Liver (tissue), 9 donors: ENCODE results near the gene PROK1. TPM values are rescaled to one million over a fixed set of nuclear protein-coding genes. Genes with fewer than 3 reads are reported as not detected.

Experiments
- DNase-seq: peaks from one replicate; pipeline ENCODE4 v3.0.0-alpha.2; 2017; ENCODE audit warnings: low spot score
- H3K27ac ChIP-seq, 2 donors: one replicate each; pipeline ENCODE4 v1.7.0; 2013; ENCODE audit warnings: inconsistent platforms in 2 of 2, low read length in 2 of 2, control low read depth in 1 of 2, low read depth in 1 of 2, mild to moderate bottlenecking in 1 of 2
- H3K27me3 ChIP-seq, 4 donors: one replicate each; pipeline versions ENCODE4 v1.6.1 to v1.7.0; 2013; ENCODE audit warnings: low read length in 3 of 4, inconsistent platforms in 1 of 4, mild to moderate bottlenecking in 1 of 4, moderate library complexity in 1 of 4; ENCODE audit not compliant: control insufficient read depth in 4 of 4, insufficient read depth in 4 of 4
- H3K36me3 ChIP-seq, 4 donors: one replicate each; pipeline versions ENCODE4 v1.6.1 to v1.7.0; 2013; ENCODE audit warnings: low read length in 3 of 4, mild to moderate bottlenecking in 3 of 4, low read depth in 1 of 4, moderate library complexity in 1 of 4; ENCODE audit not compliant: control insufficient read depth in 4 of 4, insufficient read depth in 3 of 4
- H3K4me1 ChIP-seq, 4 donors: one replicate each; pipeline versions ENCODE4 v1.6.1 to v1.7.0; 2013; ENCODE audit warnings: low read length in 3 of 4, mild to moderate bottlenecking in 3 of 4, moderate library complexity in 1 of 4; ENCODE audit not compliant: control insufficient read depth in 4 of 4, insufficient read depth in 4 of 4
- H3K4me3 ChIP-seq, 3 donors: one replicate each; pipeline versions ENCODE4 v1.6.1 to v1.7.0; 2013; ENCODE audit warnings: low read length in 3 of 3, control low read depth in 1 of 3, low read depth in 1 of 3, mild to moderate bottlenecking in 1 of 3
- H3K9ac ChIP-seq, 2 donors: one replicate each; pipeline ENCODE4 v1.7.0; 2013; ENCODE audit warnings: low read length in 2 of 2, mild to moderate bottlenecking in 2 of 2, moderate library complexity in 2 of 2, control low read depth in 1 of 2, low read depth in 1 of 2
- H3K9me3 ChIP-seq, 4 donors: one replicate each; pipeline versions ENCODE4 v1.6.1 to v1.7.0; 2013; ENCODE audit warnings: low read length in 3 of 4; ENCODE audit not compliant: control insufficient read depth in 4 of 4
- EGR1 ChIP-seq, 2 donors: IDR thresholded peaks; 2 replicates each; pipeline ENCODE4 v1.6.1; 2016 to 2018; ENCODE audit warnings: antibody characterized with exemption in 2 of 2, low read depth in 2 of 2
- FOXA1 ChIP-seq: IDR thresholded peaks from 2 replicates; pipeline ENCODE4 v1.6.1; 2016; ENCODE audit warnings: antibody characterized with exemption
- FOXA2 ChIP-seq: IDR thresholded peaks from 2 replicates; pipeline ENCODE4 v1.6.1; 2016; ENCODE audit warnings: antibody characterized with exemption
- GABPA ChIP-seq, 2 donors: IDR thresholded peaks in 1 of 2; conservative IDR thresholded peaks in 1 of 2; 2 replicates each; pipeline ENCODE4 v1.6.1; 2016; ENCODE audit warnings: antibody characterized with exemption in 2 of 2, mild to moderate bottlenecking in 1 of 2, moderate library complexity in 1 of 2
- HNF4A ChIP-seq, 2 donors: conservative IDR thresholded peaks; 2 replicates each; pipeline ENCODE4 v1.6.1; 2016; ENCODE audit warnings: antibody characterized with exemption in 2 of 2, mild to moderate bottlenecking in 2 of 2
- HNF4G ChIP-seq: IDR thresholded peaks from 2 replicates; pipeline ENCODE4 v1.6.1; 2016; ENCODE audit warnings: antibody characterized with exemption
- JUND ChIP-seq, 2 donors: IDR thresholded peaks; 2 replicates each; pipeline ENCODE4 v1.6.1; 2016; ENCODE audit warnings: antibody characterized with exemption in 2 of 2
- NR2F2 ChIP-seq: IDR thresholded peaks from 2 replicates; pipeline ENCODE4 v1.6.1; 2016; ENCODE audit warnings: antibody characterized with exemption
- RAD21 ChIP-seq, 2 donors: IDR thresholded peaks; 2 replicates each; pipeline ENCODE4 v1.6.1; 2016; ENCODE audit warnings: antibody characterized with exemption in 2 of 2, mild to moderate bottlenecking in 2 of 2
- RXRA ChIP-seq, 2 donors: IDR thresholded peaks; 2 replicates each; pipeline ENCODE4 v1.6.1; 2017 to 2018; ENCODE audit warnings: antibody characterized with exemption in 2 of 2, mild to moderate bottlenecking in 1 of 2
- SP1 ChIP-seq: IDR thresholded peaks from 2 replicates; pipeline ENCODE4 v1.6.1; 2018; ENCODE audit warnings: antibody characterized with exemption, mild to moderate bottlenecking
- TAF1 ChIP-seq: conservative IDR thresholded peaks from 2 replicates; pipeline ENCODE4 v1.6.1; 2016; ENCODE audit warnings: antibody characterized with exemption, mild to moderate bottlenecking
- YY1 ChIP-seq: IDR thresholded peaks from 2 replicates; pipeline ENCODE4 v1.6.1; 2016; ENCODE audit warnings: antibody characterized with exemption, mild to moderate bottlenecking
- WGBS: extraction: QIAGEN DNeasy Blood & Tissue Kit; methylation state at CpG from one replicate; pipeline ENCODE4 v1.1.7; 2013; 5-methylcytosine and 5-hydroxymethylcytosine counted together
- polyA plus RNA-seq, 2 donors: library from polyadenylated mRNA; stranded (reverse) in 1 of 2; unstranded in 1 of 2; fragments of 200-250 nt in 1 of 2; fragments of >200 nt in 1 of 2; fragmentation: Nextera tagmentation in 1 of 2; extraction: Ambion mirVana in 1 of 2; gene quantifications; one replicate each; pipeline versions ENCODE4 v1.2.1 to v1.2.3, GENCODE V29; 2013 to 2015
- total RNA-seq, 2 donors: library from RNA; depleted of rRNA; stranded (reverse); fragments of >200 nt; gene quantifications; one replicate each; pipeline ENCODE4 v1.2.3, GENCODE V29; 2014
- TF ChIP-seq, protein P1 (sequence below): IDR thresholded peaks from 2 replicates; pipeline ENCODE4 v1.6.1; 2016; ENCODE audit warnings: antibody characterized with exemption
- TF ChIP-seq, protein P2 (sequence below): fragments of 150-350 bp; IDR thresholded peaks from 2 replicates; pipeline ENCODE4 v1.5.1; 2017; ENCODE audit warnings: improper control_type of control experiment, low read depth, low read length; ENCODE audit not compliant: missing input control
- TF ChIP-seq, protein P3 (sequence below): IDR thresholded peaks from 2 replicates; pipeline ENCODE4 v1.6.1; 2016; ENCODE audit warnings: antibody characterized with exemption, mild to moderate bottlenecking
- TF ChIP-seq, protein P4 (sequence below): IDR thresholded peaks from 2 replicates; pipeline ENCODE4 v1.6.1; 2016; ENCODE audit warnings: antibody characterized with exemption
- TF ChIP-seq, protein P5 (sequence below): IDR thresholded peaks from 2 replicates; pipeline ENCODE4 v1.6.1; 2016; ENCODE audit warnings: antibody characterized with exemption
- donor health status: healthy.
- donor health status: healthy.
- donor health status: healthy.
- donor health status: healthy.
- donor health status: healthy.

PROK1 gene
- total and polyA plus RNA-seq, 4 donors: 0.03 TPM; not detected in 3

DNA sequence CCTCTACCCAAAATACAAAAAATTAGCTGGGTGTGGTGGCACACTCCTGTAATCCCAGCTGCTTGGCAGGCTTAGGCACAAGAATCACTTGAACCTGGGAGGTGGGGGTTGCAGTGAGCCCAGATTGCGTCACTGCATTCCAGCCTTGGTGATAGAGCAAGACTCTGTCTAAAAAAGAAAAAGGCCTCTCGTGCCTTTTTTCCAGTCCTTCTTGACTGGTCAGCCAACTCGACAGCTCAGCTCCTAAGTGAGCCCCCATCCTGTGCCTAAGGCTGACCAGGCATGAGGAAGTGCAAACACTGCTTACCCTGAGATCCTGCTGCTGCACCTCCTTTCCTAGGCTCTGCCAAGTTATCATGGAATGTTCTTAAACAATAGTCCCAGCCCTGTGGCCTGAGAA is 10.1 kb upstream of the PROK1 start:
- H3K27ac ChIP-seq: no peak overlapping the region
- H3K36me3 ChIP-seq: no peaks in the 10 kb centered on the region
- 65% methylated on average over 3 of the region's 3 CpGs for WGBS
- no peaks in the 10 kb centered on the region for H3K9me3 ChIP-seq
- no peak overlapping the region for H3K9ac ChIP-seq
- no peak for TF ChIP-seq HNF4G
- TF ChIP-seq FOXA2: no peak
- no peak for TF ChIP-seq SP1
- TF ChIP-seq, protein P1, sequence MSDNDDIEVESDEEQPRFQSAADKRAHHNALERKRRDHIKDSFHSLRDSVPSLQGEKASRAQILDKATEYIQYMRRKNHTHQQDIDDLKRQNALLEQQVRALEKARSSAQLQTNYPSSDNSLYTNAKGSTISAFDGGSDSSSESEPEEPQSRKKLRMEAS: no peak
- TF ChIP-seq JUND (IDR thresholded peaks at IDR 0.05): no peak
- TF ChIP-seq RAD21 (IDR thresholded peaks at IDR 0.05): no peak
- TF ChIP-seq, protein P2, sequence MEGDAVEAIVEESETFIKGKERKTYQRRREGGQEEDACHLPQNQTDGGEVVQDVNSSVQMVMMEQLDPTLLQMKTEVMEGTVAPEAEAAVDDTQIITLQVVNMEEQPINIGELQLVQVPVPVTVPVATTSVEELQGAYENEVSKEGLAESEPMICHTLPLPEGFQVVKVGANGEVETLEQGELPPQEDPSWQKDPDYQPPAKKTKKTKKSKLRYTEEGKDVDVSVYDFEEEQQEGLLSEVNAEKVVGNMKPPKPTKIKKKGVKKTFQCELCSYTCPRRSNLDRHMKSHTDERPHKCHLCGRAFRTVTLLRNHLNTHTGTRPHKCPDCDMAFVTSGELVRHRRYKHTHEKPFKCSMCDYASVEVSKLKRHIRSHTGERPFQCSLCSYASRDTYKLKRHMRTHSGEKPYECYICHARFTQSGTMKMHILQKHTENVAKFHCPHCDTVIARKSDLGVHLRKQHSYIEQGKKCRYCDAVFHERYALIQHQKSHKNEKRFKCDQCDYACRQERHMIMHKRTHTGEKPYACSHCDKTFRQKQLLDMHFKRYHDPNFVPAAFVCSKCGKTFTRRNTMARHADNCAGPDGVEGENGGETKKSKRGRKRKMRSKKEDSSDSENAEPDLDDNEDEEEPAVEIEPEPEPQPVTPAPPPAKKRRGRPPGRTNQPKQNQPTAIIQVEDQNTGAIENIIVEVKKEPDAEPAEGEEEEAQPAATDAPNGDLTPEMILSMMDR: no peak
- TF ChIP-seq RXRA (IDR thresholded peaks at IDR 0.05): no peak
- no peak for TF ChIP-seq GABPA (IDR thresholded peaks at IDR 0.05 in 1 of 2, conservative IDR thresholded peaks at IDR 0.05 in 1 of 2)
- no peak for TF ChIP-seq HNF4A (conservative IDR thresholded peaks at IDR 0.05)
- no peak for TF ChIP-seq FOXA1
- TF ChIP-seq, protein P3, sequence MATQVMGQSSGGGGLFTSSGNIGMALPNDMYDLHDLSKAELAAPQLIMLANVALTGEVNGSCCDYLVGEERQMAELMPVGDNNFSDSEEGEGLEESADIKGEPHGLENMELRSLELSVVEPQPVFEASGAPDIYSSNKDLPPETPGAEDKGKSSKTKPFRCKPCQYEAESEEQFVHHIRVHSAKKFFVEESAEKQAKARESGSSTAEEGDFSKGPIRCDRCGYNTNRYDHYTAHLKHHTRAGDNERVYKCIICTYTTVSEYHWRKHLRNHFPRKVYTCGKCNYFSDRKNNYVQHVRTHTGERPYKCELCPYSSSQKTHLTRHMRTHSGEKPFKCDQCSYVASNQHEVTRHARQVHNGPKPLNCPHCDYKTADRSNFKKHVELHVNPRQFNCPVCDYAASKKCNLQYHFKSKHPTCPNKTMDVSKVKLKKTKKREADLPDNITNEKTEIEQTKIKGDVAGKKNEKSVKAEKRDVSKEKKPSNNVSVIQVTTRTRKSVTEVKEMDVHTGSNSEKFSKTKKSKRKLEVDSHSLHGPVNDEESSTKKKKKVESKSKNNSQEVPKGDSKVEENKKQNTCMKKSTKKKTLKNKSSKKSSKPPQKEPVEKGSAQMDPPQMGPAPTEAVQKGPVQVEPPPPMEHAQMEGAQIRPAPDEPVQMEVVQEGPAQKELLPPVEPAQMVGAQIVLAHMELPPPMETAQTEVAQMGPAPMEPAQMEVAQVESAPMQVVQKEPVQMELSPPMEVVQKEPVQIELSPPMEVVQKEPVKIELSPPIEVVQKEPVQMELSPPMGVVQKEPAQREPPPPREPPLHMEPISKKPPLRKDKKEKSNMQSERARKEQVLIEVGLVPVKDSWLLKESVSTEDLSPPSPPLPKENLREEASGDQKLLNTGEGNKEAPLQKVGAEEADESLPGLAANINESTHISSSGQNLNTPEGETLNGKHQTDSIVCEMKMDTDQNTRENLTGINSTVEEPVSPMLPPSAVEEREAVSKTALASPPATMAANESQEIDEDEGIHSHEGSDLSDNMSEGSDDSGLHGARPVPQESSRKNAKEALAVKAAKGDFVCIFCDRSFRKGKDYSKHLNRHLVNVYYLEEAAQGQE: no peak
- TF ChIP-seq YY1: no peak
- TF ChIP-seq, protein P4, sequence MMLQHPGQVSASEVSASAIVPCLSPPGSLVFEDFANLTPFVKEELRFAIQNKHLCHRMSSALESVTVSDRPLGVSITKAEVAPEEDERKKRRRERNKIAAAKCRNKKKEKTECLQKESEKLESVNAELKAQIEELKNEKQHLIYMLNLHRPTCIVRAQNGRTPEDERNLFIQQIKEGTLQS: no peak
- TF ChIP-seq EGR1 (IDR thresholded peaks at IDR 0.05; ENCODE audit: low read depth in 2 of 2): no peak
- no peak for TF ChIP-seq TAF1
- TF ChIP-seq NR2F2: no peak
- TF ChIP-seq, protein P5, sequence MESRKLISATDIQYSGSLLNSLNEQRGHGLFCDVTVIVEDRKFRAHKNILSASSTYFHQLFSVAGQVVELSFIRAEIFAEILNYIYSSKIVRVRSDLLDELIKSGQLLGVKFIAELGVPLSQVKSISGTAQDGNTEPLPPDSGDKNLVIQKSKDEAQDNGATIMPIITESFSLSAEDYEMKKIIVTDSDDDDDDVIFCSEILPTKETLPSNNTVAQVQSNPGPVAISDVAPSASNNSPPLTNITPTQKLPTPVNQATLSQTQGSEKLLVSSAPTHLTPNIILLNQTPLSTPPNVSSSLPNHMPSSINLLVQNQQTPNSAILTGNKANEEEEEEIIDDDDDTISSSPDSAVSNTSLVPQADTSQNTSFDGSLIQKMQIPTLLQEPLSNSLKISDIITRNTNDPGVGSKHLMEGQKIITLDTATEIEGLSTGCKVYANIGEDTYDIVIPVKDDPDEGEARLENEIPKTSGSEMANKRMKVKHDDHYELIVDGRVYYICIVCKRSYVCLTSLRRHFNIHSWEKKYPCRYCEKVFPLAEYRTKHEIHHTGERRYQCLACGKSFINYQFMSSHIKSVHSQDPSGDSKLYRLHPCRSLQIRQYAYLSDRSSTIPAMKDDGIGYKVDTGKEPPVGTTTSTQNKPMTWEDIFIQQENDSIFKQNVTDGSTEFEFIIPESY: no peak
- no peak overlapping the region for H3K4me3 ChIP-seq
- H3K4me1 ChIP-seq: no peaks in the 10 kb centered on the region
- H3K27me3 ChIP-seq: no peaks in the 10 kb centered on the region
- DNase-seq: no peak

DNA sequence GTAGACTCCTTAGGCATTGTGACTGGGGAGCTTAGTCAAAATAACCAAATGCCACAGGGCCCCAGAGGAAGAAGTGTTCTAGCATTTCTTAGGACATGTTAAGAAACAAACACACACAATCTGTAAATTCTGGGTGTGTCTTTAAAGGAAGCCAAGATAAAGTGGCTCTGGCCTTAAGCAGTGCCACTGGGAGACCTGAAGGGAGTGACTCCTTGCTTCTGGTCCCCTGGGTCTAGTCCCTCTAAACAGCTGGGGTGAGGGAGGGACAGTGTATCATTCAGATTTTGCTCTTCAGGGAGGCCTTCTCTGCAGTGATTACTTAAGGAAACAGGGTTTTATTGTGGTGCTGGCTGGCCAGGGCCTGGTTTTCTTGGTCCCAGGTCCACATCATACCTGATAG is 9.1 kb upstream of the PROK1 start:
- Histone ChIP-seq H3K9ac (no peak overlapping the region), H3K9me3 (no peaks in the 10 kb centered on the region), H3K27ac (no peak overlapping the region), H3K27me3 (no peaks in the 10 kb centered on the region), H3K36me3 (no peaks in the 10 kb centered on the region), H3K4me1 (no peaks in the 10 kb centered on the region), H3K4me3 (no peak overlapping the region)
- no peak for TF ChIP-seq TAF1
- no peak for TF ChIP-seq YY1
- no peak for TF ChIP-seq NR2F2
- TF ChIP-seq HNF4A (conservative IDR thresholded peaks at IDR 0.05): no peak
- TF ChIP-seq, protein P2: no peak
- TF ChIP-seq RAD21 (IDR thresholded peaks at IDR 0.05): no peak
- no peak for TF ChIP-seq FOXA1
- DNase-seq: no peak
